IPS DF 4.7 (cell line): Measurements from ENCODE around the gene PPM1F.

Source experiments
- DNase-seq: peaks from one replicate; pipeline ENCODE4 v3.0.0-alpha.2; 2013; ENCODE audit warnings: low spot score; ENCODE audit errors: extremely low read depth

The PPM1F gene

DNA sequence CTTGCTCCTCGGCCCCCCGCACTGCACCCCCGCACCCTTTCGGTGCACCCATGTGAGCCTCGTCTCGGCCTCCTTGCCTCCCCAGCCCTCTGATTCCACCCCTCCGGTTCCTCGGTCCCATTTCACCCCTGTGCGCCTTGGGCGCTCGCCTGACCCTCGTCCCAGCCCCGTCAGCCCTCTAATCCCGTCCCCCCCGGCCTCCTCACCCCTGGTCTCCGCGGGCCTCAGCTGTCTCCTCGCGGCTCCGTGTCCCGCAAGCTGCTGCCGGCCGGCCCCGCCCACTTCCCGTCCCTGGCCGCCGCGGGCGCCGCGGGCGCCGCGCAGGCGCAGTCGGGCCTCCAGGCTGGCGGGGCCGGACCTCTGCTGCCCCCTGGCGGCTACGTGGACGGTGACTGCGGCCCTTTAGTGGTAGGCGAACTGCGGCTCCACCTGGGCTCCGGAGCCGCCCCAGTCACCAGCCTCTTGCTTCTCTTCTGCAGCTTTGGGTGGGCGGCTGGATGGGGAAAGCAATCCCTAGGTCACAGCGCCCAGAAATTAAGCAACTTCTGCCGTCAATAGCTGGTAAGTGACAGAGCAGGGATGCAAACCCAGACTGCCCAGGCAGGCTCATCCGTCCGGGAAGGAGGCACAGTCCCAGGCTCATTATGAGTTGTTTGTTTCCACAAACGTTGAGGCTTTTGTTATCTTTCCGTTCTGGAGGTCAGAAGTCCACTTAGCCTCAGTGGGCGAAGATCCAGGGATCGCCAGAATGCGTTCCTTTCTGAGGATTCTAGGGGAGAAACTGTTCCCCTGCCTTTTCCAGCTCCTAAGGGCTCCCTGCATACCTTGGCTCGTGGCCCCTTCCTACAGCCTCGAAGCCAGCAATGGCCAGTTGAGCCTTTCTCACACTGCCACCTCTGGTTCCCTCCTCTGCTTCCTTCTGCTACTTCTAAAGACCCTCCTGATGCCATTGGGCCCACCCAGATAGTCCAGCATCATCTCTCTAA, at the start of gene PPM1F:
TSS of gene PPM1F (minus strand) at position 263 of the 986 bp plus-strand sequence. CDS start 6,800 bp downstream, outside the sequence.
- DNase-seq = no peak

DNA sequence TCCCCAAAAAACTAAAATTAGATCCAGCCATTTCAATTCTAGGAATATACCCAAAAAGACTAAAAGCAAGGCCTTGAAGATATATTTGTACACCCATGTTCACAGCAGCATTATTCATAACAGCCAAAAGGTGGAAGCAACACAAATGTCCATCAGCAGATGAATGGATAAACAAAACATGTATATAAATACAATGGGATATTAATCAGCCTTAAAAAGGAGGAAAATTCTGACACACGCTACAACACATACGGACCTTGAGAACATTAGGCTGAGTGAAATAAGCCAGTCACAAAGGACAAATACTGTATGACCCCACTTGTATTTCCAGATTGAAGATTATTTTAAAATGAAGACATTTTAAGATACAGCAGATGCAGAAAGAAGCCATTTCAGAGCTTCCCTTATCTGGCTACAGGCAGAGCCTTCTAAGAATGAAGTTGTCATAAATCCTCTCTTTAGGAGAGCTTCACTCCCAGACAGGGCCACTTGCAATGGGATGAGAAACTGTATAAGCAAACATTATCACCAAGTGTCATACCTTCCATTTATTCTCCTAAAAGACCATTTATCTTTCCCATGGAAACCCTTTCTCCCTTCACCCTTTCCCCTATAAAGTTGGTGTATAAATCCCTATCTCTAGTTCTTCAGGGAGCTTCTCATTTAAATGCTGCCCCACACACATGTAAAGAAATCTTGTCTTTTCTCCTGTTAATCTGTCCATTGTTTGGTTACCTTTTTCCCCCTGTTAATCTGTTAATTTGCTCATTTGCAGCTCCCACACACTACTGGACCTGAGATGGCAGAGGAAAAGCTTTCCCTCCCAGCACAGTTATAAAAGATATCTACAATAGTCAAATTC, 49.2 kb upstream of the PPM1F start:
- no peak for DNase-seq

GRCh38 chr22:21998595-21999247, 46.1 kb upstream of the PPM1F start:
- DNase-seq = no peak

GRCh38 chr22:21996175-21996720, 43.6 kb upstream of the PPM1F start:
- no peak for DNase-seq

- DNase-seq = no peak
These were observed 43.0 kb upstream of the PPM1F start for GRCh38 chr22:21995660-21996059.

GRCh38 chr22:21994881-21995444, 42.3 kb upstream of the PPM1F start:
- no peak for DNase-seq

GRCh38 chr22:21992593-21993237, 40.1 kb upstream of the PPM1F start:
- no peak for DNase-seq

- DNase-seq = no peak
These were observed 39.1 kb upstream of the PPM1F start for GRCh38 chr22:21991774-21992173.

GRCh38 chr22:21991304-21991596, 38.6 kb upstream of the PPM1F start:
- DNase-seq = no peak

GRCh38 chr22:21990445-21991303, 38.0 kb upstream of the PPM1F start:
- DNase-seq = no peak

GRCh38 chr22:21989049-21989448, 36.4 kb upstream of the PPM1F start:
- no peak for DNase-seq

GRCh38 chr22:21985214-21985613, 32.6 kb upstream of the PPM1F start:
- no peak for DNase-seq

DNA sequence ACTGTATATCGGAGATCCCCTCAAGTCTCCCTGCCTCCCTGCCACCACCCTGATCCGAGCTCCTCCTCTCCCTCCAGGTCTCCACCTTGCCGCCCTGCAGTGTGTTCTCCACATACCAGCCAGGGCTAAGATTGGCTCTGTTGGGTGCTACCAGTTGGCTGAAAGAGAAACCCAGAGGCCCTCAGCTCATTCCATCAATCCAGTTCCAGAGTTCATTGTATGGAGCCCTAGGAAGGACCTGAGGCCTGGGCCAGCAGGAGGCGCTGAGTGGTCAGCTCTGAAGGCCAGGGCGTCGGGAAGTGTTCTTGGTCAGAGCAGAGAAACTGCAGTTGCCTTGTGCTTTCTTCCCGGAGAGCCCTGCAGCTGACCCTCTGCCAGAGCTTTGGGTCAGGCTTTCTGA, 32.1 kb upstream of the PPM1F start:
- DNase-seq = peak; percentile 41

GRCh38 chr22:21982338-21982965, 29.8 kb upstream of the PPM1F start, which contains the start of gene TOP3B:
TSS of gene TOP3B (minus strand) at chr22:21982787. CDS start at chr22:21975709, 7,078 bp downstream.
- DNase-seq = no peak

DNA sequence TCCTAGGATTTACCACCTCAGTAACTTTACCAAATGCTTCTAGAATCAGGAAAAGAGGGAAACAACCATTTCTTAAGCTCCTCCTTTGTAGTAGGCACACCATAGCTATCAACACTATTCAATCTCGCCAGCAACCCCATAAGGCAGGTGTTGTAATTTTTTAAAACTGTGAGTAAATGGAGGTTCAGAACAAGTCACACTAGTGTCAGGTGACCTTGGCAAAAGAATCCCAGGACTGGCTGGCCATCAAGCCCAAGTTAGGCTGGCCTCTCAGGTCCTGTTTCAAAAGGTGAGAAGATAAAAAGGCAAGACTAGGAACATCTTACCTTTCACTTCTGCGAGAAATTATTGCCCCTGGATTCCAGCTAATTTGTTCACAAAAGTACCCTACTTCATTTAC, 29.2 kb upstream of the PPM1F start:
- no peak for DNase-seq

- DNase-seq = no peak
These were observed 27.9 kb upstream of the PPM1F start for GRCh38 chr22:21980547-21980946.

GRCh38 chr22:21978564-21979386, 26.1 kb upstream of the PPM1F start:
- DNase-seq = no peak

GRCh38 chr22:21977814-21978213, 25.2 kb upstream of the PPM1F start:
- no peak for DNase-seq
